HCT116 (cell line): ENCODE measurements around the gene RNF148. TPM values are rescaled to one million over a fixed set of nuclear protein-coding genes. Genes with fewer than 3 reads are reported as not detected.
"Not testable (repeated sequence)": the region's sequence is repeated elsewhere in the genome, so short reads cannot be mapped to it uniquely, and the experiment has no call there.

Experiments
- ATAC-seq: fragments of 200-7000 bp; cut with Tn5 transposase; 2 replicates; pipeline ENCODE4 v1.9.1; 2020; ENCODE audit warnings: mild to moderate bottlenecking, moderate library complexity
- BruUV-seq: library from RNA; stranded (reverse); fragments of 400-500 nt; replicated peaks from 2 replicates; lab custom pipeline; 2021; lab: Mats Ljungman, UMichigan
- CTCF ChIA-PET: fragments of 300-600 bp; sonication (Branson Sonifier 250); formaldehyde crosslinking; loops from one replicate; lab custom pipeline; 2021; ENCODE audit warnings: antibody characterized with exemption; lab: Charles Lee
- POLR2A ChIA-PET: fragments of 300-600, 350-600 bp; sonication (Branson Sonifier 250); formaldehyde crosslinking; loops from one replicate; lab custom pipeline; 2021; ENCODE audit warnings: antibody characterized with exemption; lab: Charles Lee
- RAD21 ChIA-PET, 2 experiments: fragments of 300-600 bp; sonication (Branson Sonifier 250); formaldehyde crosslinking; loops; one replicate each; lab custom pipeline; 2023; ENCODE audit warnings: low total read pairs in 2 of 2; ENCODE audit not compliant: uncharacterized antibody in 2 of 2, unreplicated experiment in 2 of 2, low non-redundant PET in 1 of 2; lab: Charles Lee
- DNase-seq: peaks from one replicate; pipeline ENCODE4 v3.0.0-alpha.2; 2010; ENCODE audit warnings: low read depth, low spot score
- H2AFZ ChIP-seq: fragments of 200-600 bp; shearing (Covaris generic), sonication (generic); 2 replicates; pipeline ENCODE4 v1.6.1; 2017; ENCODE audit warnings: low read depth, mixed run types, mixed read lengths, antibody characterized with exemption, low read length; ENCODE audit not compliant: poor library complexity, severe bottlenecking
- H3K27ac ChIP-seq: 2 replicates; pipeline ENCODE4 v1.5.1; 2012; ENCODE audit warnings: low read depth, low read length
- H3K27me3 ChIP-seq: fragments of 200-600 bp; sonication (generic); 2 replicates; pipeline ENCODE4 v1.6.1; 2016; ENCODE audit warnings: mixed run types, low read length, mixed read lengths; ENCODE audit not compliant: insufficient read depth
- H3K36me3 ChIP-seq, 2 experiments: fragments of 200-500 bp in 1 of 2; fragments of 200-600 bp in 1 of 2; sonication (Bioruptor generic) in 1 of 2; sonication (generic) in 1 of 2; 2 replicates each; pipeline versions ENCODE4 v1.5.1 to v1.6.1; 2014 to 2016; ENCODE audit warnings: low read length in 2 of 2, inconsistent platforms in 1 of 2, mixed read lengths in 1 of 2, mixed run types in 1 of 2; ENCODE audit not compliant: insufficient read depth in 2 of 2, control insufficient read depth in 1 of 2
- H3K4me1 ChIP-seq, 2 experiments: fragments of 200-600 bp in 1 of 2; sonication (generic) in 1 of 2; 2 replicates each; pipeline versions ENCODE4 v1.5.1 to v1.6.1; 2012 to 2017; ENCODE audit warnings: low read length in 2 of 2, inconsistent platforms in 1 of 2, mild to moderate bottlenecking in 1 of 2, mixed read lengths in 1 of 2, mixed run types in 1 of 2, moderate library complexity in 1 of 2; ENCODE audit not compliant: insufficient read depth in 2 of 2, control insufficient read depth in 1 of 2
- H3K4me2 ChIP-seq: fragments of 200-600 bp; sonication (generic); 2 replicates; pipeline ENCODE4 v1.6.1; 2017; ENCODE audit warnings: mixed run types, low read length, mixed read lengths
- H3K4me3 ChIP-seq, 2 experiments: fragments of 200-600 bp in 1 of 2; sonication (generic) in 1 of 2; replicated peaks in 1 of 2; 2 replicates each; pipeline ENCODE4 v1.5.1; 2011 to 2016; ENCODE audit warnings: low read length in 2 of 2, control low read depth in 1 of 2, low read depth in 1 of 2, mild to moderate bottlenecking in 1 of 2, mixed read lengths in 1 of 2, mixed run types in 1 of 2
- H3K79me2 ChIP-seq: fragments of 200-600 bp; sonication (generic); 2 replicates; pipeline ENCODE4 v1.6.1; 2017; ENCODE audit warnings: mild to moderate bottlenecking, mixed run types, low read length, moderate library complexity, mixed read lengths; ENCODE audit not compliant: insufficient read depth
- H3K9ac ChIP-seq: fragments of 200-600 bp; sonication (generic); 2 replicates; pipeline ENCODE4 v1.6.1; 2016; ENCODE audit warnings: low read length, mixed read lengths
- H3K9me2 ChIP-seq: fragments of 200-600 bp; sonication (generic), shearing (Covaris generic); 2 replicates; pipeline ENCODE4 v1.6.1; 2017; ENCODE audit warnings: mixed run types, mild to moderate bottlenecking, moderate library complexity; ENCODE audit not compliant: insufficient read depth
- H3K9me3 ChIP-seq, 2 experiments: fragments of 200-500 bp in 1 of 2; fragments of 200-600 bp in 1 of 2; sonication (Bioruptor generic) in 1 of 2; sonication (generic) in 1 of 2; 2 replicates each; pipeline ENCODE4 v1.6.1; 2014 to 2017; ENCODE audit warnings: low read length in 2 of 2, mixed read lengths in 2 of 2, inconsistent platforms in 1 of 2, low read depth in 1 of 2, mild to moderate bottlenecking in 1 of 2, mixed run types in 1 of 2, moderate library complexity in 1 of 2; ENCODE audit not compliant: control insufficient read depth in 1 of 2, insufficient read depth in 1 of 2
- H4K20me1 ChIP-seq: fragments of 200-600 bp; sonication (generic), shearing (Covaris generic); 2 replicates; pipeline ENCODE4 v1.6.1; 2017; ENCODE audit warnings: mixed run types, mild to moderate bottlenecking, moderate library complexity; ENCODE audit not compliant: insufficient read depth
- CBX3 ChIP-seq: IDR thresholded peaks from 2 replicates; pipeline ENCODE4 v1.6.1; 2012; ENCODE audit warnings: low read depth
- CEBPB ChIP-seq: IDR thresholded peaks from 2 replicates; pipeline ENCODE4 v1.6.1; 2012; ENCODE audit warnings: low read depth
- EGR1 ChIP-seq: IDR thresholded peaks from 2 replicates; pipeline ENCODE4 v1.6.1; 2012; ENCODE audit warnings: low read depth
- ELF1 ChIP-seq: IDR thresholded peaks from 2 replicates; pipeline ENCODE4 v1.6.1; 2012; ENCODE audit warnings: low read depth, borderline replicate concordance
- JUND ChIP-seq: IDR thresholded peaks from 2 replicates; pipeline ENCODE4 v1.6.1; 2012
- MAX ChIP-seq: IDR thresholded peaks from 2 replicates; pipeline ENCODE4 v1.6.1; 2012
- SIN3A ChIP-seq: IDR thresholded peaks from 2 replicates; pipeline ENCODE4 v1.6.1; 2012; ENCODE audit warnings: low read depth
- SP1 ChIP-seq: IDR thresholded peaks from 2 replicates; pipeline ENCODE4 v1.6.1; 2012; ENCODE audit warnings: low read depth
- YY1 ChIP-seq: IDR thresholded peaks from 2 replicates; pipeline ENCODE4 v1.6.1; 2011; ENCODE audit warnings: low read length, low read depth, moderate library complexity, mild to moderate bottlenecking; ENCODE audit not compliant: insufficient replicate concordance; ENCODE audit errors: extremely low read depth
- ZBTB33 ChIP-seq: IDR thresholded peaks from 2 replicates; pipeline ENCODE4 v1.6.1; 2011; ENCODE audit warnings: mild to moderate bottlenecking, low read length, moderate library complexity; ENCODE audit not compliant: insufficient replicate concordance; ENCODE audit errors: extremely low read depth
- ZNF274 ChIP-seq: fragments of 200-500 bp; sonication (Bioruptor generic); IDR thresholded peaks from 2 replicates; pipeline ENCODE4 v1.6.1; 2014; ENCODE audit warnings: mild to moderate bottlenecking, low read depth, low read length, inconsistent platforms
- intact Hi-C: fragments of 100-400 bp; cut with micrococcal nuclease; formaldehyde crosslinking; loops from 2 replicates; pipeline ENCODE4 v1.10.0; 2022
- total RNA-seq: library from RNA; stranded (reverse); gene quantifications from one replicate; pipeline ENCODE4 v1.2.1, GENCODE V29; 2021; ENCODE audit not compliant: unreplicated experiment
- TF ChIP-seq, protein P1 (sequence below): IDR thresholded peaks from 2 replicates; pipeline ENCODE4 v1.6.1; 2012

The RNF148 gene
- total RNA-seq, 1 experiment from 2014 or later, result 0.22 TPM

- TF ChIP-seq SIN3A (0 out of 2 replicates have a peak, but pooled peaks have one; percentile 33), MAX (peak; percentile 64), YY1 (peak; percentile 27), CEBPB (peak; percentile 65; the same call in 1 of the 2 replicates), SP1 (peak; percentile 52), CBX3 (peak; percentile 73; the same call in 1 of the 2 replicates), JUND (peak; percentile 43)
- CTCF ChIA-PET, H3K9me2 ChIP-seq, POLR2A ChIA-PET, RAD21 ChIA-PET, H4K20me1 ChIP-seq, intact Hi-C loops, H3K27me3 ChIP-seq, H3K4me3 ChIP-seq, H3K9me3 ChIP-seq, H3K79me2 ChIP-seq, BruUV-seq, DNase-seq, H2AFZ ChIP-seq, H3K36me3 ChIP-seq, H3K9ac ChIP-seq: not testable (repeated sequence)
- peak overlapping the region; percentile 40 for H3K4me2 ChIP-seq
- H3K4me1 ChIP-seq, result peaks cover 16 to 19% of the 10 kb centered on the region in 2 experiments; a peak in 3 of 4 replicates
- H3K27ac ChIP-seq, result 0 out of 2 replicates have a peak overlapping the region, but pooled peaks have one; percentile 13
- peak; percentile 70 for ATAC-seq
Observed at GRCh38 chr7:122679269-122679709, 23.4 kb downstream of the RNF148 start.

DNA sequence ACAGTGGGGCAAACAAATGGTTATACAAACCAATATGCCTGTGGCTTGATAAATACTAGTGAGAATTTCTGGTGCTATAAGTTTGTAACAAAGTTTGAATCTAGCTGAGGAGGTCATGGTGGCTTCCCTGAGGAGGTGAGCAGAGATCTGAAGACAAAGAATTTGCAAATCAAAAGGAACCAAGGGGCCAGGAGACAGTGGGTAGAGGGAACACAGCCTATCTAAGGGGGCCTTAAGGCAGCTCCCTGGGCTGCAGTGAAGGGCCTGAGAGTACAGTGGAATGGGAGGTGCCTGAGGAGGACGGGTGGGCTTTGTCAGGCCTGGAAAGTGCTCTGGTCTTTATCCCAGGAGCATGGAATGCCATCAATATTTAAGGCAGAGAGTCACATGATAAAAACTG lies 25.6 kb downstream of the RNF148 start:
- BruUV-seq, result no TSS peak
- RAD21 ChIA-PET, result no interaction called here
- Histone ChIP-seq H3K4me3 (no peak overlapping the region), H2AFZ (no peak overlapping the region), H3K4me2 (no peak overlapping the region), H3K36me3 (no peaks in the 10 kb centered on the region), H3K27me3 (no peaks in the 10 kb centered on the region), H3K9ac (no peak overlapping the region), H3K9me2 (no peaks in the 10 kb centered on the region), H3K9me3 (no peaks in the 10 kb centered on the region), H3K4me1 (peaks cover 16 to 19% of the 10 kb centered on the region in 2 experiments; a peak in 3 of 4 replicates), H4K20me1 (no peaks in the 10 kb centered on the region), H3K79me2 (no peaks in the 10 kb centered on the region), H3K27ac (no peak overlapping the region)
- TF ChIP-seq ELF1, result no peak
- TF ChIP-seq, protein P1, sequence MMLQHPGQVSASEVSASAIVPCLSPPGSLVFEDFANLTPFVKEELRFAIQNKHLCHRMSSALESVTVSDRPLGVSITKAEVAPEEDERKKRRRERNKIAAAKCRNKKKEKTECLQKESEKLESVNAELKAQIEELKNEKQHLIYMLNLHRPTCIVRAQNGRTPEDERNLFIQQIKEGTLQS, result no peak
- TF ChIP-seq ZNF274, result no peak
- TF ChIP-seq ZBTB33, result no peak
- no peak for TF ChIP-seq CBX3
- no peak for TF ChIP-seq EGR1
- intact Hi-C loops, result no loop called here
- CTCF ChIA-PET, result no interaction called here
- DNase-seq, result no peak
- no peak for ATAC-seq
- POLR2A ChIA-PET, result no interaction called here
